NCI-H2171 (cell line): ENCODE measurements around the gene ZNF236.
A peak's percentile ranks its signal among the peaks of the same experiment; 100 is the strongest.
"Not testable (repeated sequence)": the region's sequence is repeated elsewhere in the genome, so short reads cannot be mapped to it uniquely, and the experiment has no call there.

Experiments
- DNase-seq: peaks from one replicate; lab custom pipeline; 2025; lab: John Stamatoyannopoulos, UW

Gene ZNF236

DNA sequence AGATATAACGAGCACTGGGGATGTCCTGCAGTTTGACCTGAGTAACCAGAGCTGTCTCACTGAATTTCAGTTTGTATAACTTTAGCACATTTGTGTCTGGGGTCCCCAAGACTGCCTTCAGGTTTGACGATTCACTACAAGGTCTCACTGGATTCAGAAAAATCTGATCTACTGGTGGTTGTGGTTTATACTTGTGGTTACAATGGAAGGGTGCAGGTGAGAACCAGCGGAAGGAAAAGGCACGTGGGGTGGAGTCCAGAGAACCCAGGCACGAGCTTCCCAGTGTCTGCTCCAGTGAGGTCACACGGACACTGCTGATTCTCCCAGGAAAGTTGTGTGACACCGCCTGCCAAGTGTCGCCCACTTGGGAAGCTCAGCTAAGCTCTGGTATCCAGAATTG lies 126.0 kb downstream of the ZNF236 start:
- no peak for DNase-seq

DNA sequence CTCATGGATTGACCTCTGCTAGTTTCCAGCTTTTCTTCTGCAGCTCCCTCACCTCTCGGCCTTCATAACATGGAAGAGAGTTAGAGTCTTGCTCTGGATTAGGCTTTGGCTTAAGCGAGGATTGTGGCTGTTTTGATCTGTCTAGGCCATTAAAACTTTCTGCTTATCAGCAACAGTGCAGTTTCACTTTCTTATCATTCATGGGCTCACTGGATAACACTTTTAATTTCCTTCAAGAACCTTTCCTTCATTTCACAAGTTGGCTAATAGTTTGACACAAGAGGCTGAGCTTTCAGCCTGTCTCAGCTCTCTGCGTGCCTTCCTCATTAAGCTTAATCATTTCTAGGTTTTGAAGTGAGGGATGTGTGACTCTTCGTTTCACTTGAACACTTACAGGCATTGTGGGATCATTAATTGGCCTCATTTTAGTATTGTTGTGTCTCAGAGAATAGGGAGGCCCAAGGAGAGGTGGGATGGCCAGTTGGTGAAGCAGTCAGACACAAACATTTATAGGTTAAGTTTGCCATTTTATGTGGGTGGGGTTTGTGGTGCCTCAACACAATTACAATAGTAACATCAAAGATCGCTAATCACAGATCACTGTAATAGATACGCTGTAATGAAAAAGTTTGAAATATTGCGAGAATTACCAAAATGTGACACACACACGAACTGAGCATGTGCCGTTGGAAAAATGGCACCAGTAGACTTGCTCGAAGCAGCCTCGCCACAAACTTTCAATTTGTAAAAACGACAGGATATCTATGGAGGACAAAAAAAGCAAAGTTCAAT lies 129.3 kb downstream of the ZNF236 start:
- DNase-seq = no peak

DNA sequence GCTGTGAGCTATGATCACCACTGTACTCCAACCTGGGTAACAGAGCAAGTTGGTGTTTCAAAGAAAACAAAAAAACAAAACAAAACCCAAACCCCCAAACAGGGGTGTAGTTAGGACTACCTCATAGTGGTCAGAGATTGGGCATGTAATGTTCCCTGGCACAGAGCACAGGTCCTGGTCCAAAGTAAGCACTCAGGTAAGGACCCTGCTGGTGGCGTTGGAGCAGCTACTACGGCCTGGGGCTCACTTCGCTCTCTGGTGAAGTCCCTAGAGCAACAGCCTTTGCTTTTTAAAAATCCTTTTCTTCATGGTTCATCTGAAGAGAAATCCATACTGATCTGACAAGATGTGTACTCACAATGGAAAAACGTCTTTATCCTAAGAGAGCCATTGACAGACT lies 130.4 kb downstream of the ZNF236 start:
- no peak for DNase-seq

- DNase-seq = no peak
Measured at GRCh38 chr18:76953156-76953555, 130.8 kb downstream of the ZNF236 start.

DNA sequence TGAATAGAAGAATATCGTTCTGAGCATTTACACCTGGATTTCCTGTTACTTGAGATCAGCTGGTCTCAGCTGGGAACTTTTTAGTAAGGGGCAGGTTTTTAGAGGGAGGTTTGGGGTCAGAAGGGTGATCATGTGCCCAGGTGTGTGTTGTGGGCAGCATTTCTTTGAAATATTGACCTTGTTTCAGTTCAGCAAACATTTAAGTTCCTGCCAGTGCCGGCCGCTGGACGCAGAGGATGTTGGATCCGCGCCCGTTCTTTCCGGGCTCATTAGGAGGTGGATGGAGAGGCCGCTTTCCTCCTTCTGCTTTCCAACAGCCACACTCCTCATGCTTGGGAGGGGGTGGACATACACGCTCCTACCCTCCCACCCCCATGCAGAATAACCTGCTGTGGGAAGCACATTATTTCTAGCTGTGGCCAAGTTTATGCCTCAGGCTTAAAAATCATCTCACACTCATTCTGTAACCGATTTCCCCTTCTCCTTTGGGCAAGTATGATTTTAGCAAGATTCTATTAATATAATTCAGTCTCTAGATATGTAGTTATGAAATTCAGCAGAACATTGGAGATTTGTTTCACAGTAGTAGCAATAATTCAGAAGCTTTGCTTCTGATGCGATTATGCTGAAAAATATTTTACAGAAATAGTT lies 131.4 kb downstream of the ZNF236 start:
- DNase-seq = no peak

DNA sequence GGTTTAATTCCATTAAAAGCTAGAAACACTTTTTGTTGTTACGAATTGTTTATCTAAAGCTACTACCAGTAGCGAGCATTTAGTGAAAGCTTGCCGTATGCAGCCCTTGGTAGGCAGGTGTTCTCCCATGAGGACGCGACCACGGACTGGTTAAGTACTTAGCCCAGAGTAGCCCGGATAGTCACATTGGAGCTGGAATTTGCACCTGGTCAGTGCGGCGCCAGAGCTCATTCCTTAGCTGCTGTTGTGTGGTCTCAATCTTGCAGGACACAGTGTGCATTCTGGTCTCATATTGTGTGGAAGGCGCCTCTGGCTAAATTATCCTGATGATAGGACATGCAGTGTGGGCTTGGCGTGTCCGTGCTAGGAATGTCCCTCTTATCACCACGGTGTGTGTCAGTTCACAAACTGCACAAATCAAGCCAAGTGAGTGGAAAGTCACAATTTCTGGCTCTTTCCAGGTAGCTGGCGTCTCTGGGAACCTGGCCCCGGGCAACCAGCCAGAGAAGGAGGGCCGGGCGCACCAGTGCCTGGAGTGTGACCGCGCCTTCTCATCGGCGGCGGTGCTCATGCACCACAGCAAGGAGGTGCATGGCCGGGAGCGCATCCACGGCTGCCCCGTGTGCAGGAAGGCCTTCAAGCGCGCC lies 133.3 kb downstream of the ZNF236 start:
- no peak for DNase-seq

GRCh38 chr18:76956648-76957047 lies 134.3 kb downstream of the ZNF236 start:
- DNase-seq = no peak

- DNase-seq = no peak
Measured at GRCh38 chr18:76957384-76958355, 135.3 kb downstream of the ZNF236 start.

- peak; percentile 7 for DNase-seq
Measured at GRCh38 chr18:76958692-76959341, 136.5 kb downstream of the ZNF236 start.

DNA sequence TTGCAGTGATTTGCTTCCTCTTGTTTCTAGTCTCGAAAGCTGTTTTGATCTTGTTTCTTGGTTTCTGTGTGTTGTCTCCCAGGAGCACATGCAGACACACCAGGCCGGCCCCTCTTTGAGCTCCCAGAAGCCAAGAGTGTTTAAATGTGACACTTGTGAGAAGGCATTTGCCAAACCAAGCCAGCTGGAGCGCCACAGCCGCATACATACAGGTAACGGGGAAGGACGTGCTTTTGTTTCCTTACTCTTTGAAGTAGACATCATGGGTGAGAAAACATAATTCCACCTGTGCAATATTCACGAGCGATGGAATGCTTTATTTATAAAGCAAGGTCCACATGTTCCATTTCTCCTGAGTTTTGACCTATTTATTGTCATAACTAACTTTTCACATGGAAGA lies 137.2 kb downstream of the ZNF236 start:
- DNase-seq = no peak

DNA sequence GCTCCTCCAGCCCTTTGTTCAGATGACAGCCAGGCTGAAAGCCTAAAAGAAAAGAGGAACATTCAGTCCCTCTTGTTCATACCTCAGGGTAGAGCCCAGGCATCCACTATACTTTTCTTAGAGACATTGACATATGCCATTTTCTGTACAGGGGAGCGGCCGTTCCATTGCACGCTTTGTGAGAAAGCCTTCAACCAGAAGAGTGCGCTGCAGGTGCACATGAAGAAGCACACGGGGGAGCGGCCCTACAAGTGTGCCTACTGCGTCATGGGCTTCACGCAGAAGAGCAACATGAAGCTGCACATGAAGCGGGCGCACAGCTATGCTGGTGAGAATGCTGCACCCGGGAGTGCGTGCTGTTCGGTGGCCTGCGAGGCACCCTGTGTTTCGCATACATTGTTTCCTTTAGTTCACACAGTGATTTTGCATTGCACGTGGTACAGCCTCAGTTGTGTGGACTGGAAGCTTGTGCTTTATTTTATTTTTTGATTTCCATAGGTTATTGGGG lies 138.2 kb downstream of the ZNF236 start:
- no peak for DNase-seq

DNA sequence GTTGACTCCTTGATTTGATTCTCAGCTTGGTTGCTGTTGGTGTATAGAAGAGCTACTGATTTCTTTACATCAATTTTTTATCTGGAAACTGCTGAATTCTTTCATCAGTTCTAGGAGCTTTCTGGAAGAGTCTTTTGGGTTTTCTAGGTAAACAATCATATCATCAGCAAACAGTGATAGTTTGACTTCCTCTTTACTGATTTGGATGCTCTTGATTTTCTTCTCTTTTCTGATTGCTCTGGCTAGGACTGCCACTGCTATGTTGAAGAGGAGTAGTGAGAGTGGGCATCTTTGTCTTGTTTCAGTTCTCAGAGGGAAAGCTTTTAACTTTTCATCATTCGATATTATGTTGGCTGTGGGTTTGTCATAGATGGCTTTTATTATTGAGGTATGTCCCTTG lies 140.5 kb downstream of the ZNF236 start:
- no peak for DNase-seq

- no peak for DNase-seq
Measured at GRCh38 chr18:76963936-76964335, 141.6 kb downstream of the ZNF236 start.

- DNase-seq = peak; percentile 49
Measured at GRCh38 chr18:76965555-76966151, 143.3 kb downstream of the ZNF236 start.

GRCh38 chr18:76967299-76967698 lies 144.9 kb downstream of the ZNF236 start:
- not testable (repeated sequence) for DNase-seq

DNA sequence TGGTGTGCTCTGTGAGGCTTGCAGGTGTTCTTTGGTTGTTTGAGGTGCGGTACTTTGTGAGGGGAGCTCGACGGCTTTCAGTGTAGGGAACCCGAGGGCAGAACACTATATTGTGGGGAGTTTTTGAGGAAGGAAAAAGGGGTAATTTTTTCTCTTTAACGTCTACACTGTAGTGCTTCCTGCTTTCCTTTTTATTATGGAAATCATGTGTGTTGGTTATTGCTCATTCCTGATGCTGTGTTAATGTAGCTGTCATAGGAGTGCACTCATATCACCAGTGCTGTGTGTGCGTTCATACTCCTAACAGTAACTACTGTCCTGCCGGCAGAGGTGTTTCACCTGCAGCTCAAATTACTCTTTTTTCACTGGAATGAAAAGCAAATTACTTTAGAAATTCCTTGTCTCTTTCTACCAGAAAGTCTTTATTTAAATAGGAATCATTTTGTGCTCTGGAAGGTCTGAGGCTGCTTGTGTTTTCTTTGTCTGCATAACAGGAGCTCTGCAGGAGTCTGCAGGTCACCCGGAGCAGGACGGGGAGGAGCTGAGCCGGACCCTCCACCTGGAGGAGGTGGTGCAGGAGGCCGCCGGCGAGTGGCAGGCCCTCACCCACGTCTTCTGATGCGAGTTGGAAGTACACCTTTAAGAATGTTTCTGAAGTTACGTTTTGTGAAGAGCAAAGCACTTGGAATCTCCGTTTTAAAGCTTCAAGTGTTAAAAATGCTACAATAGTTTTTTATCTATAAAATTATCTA lies 145.5 kb downstream of the ZNF236 start:
- no peak for DNase-seq

DNA sequence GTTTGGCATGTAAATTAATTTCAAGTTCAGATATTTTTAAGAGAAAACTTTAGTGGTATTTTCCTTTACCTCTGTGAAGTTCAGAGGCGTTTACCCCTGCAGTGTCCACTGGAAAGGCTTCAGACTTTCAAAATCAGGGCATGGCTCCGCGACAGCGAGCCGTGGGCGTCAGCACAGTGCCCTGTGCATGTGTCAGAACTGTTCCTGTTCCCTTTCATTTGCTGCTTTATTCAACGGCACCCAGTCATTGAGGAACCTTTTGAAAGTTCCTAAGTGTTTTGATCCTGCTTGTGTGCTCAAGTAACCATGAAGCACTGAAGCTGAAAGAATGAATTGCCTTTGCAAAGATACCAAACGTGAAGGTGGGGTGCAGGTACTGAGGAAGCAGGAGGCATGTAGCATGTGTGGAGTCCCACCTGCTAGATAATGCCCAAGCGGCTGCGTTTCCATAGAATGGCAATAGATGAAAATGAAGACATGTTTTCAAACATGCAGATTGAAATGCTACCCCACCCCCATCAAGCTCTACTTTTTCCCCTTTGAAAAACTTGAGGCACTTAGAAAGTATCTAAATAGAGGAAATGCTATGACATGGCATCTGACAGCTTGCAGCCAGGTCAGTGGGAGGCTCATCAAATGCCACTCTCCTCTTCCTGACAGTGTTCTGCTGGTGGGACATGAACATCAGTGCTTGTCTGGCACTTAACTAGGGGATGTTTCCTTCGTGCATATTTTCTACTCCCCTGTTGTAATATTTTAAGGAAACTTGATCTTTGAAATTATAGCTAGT lies 148.6 kb downstream of the ZNF236 start:
- DNase-seq = no peak

- DNase-seq = no peak
Measured at GRCh38 chr18:76972241-76972640, 149.9 kb downstream of the ZNF236 start.

DNA sequence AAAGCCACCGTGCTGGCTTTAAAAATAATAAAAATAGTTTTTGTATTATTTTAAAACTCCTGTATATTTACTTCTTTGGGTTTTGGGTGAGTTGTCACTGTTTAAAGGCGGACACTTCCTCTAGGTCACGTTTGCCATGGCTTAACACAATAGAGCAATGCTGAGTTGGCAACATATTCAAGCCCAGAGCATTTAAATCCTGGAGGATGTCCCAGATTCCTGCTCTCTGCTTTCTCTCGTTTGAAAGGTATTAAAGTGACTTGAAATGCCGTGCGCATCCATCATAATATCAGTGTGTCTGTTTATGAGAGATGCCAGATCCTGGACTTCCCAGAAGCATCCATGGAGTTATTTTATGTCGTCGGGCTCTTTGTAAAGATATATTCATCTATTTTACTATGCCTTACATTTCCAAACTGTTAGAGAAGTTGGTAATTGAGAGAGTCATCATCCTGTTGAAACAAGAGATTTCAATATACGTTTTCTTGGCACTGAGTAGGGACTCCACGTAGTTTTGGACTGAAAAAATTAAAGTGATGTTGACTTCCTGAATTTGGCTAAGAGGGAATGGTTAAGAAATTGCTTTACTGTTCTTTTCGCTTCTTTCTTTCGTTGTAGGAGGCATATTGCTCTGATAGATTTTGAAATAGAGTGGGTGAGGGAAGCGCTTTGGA lies 150.6 kb downstream of the ZNF236 start:
- DNase-seq = no peak
